Astrocyte (in vitro differentiated cells and primary cell): Measurements from ENCODE around the gene PTPRN2. TPM values are rescaled to one million over a fixed set of nuclear protein-coding genes. Genes with fewer than 3 reads are reported as not detected.

Experiments used
- DNase-seq: peaks from one replicate; pipeline ENCODE4 v3.0.0-alpha.2; 2010; ENCODE audit warnings: low read depth
- FAIRE-seq: peaks from 2 replicates; lab custom pipeline; 2011; peaks lifted over from hg19 to GRCh38; lab: Jason Lieb, UNC
- H2AFZ ChIP-seq: 2 replicates; pipeline ENCODE4 v1.6.0; 2012; ENCODE audit warnings: low read depth, low read length, inconsistent platforms
- H3K27ac ChIP-seq: 2 replicates; pipeline ENCODE4 v1.5.1; 2011; ENCODE audit warnings: low read depth, low read length, inconsistent platforms
- H3K27me3 ChIP-seq: 2 replicates; pipeline ENCODE4 v1.6.0; 2011; ENCODE audit warnings: low read length, inconsistent platforms; ENCODE audit not compliant: insufficient read depth
- H3K36me3 ChIP-seq: 2 replicates; pipeline ENCODE4 v1.5.1; 2011; ENCODE audit warnings: low read length, inconsistent platforms; ENCODE audit not compliant: insufficient read depth
- H3K4me1 ChIP-seq: 2 replicates; pipeline ENCODE4 v1.5.1; 2011; ENCODE audit warnings: low read length, inconsistent platforms; ENCODE audit not compliant: insufficient read depth
- H3K4me2 ChIP-seq: 2 replicates; pipeline ENCODE4 v1.6.0; 2012; ENCODE audit warnings: low read length, inconsistent platforms
- H3K4me3 ChIP-seq: 2 replicates; pipeline ENCODE4 v1.5.1; 2011; ENCODE audit warnings: low read depth, mild to moderate bottlenecking, low read length, inconsistent platforms; ENCODE audit not compliant: insufficient read depth
- H3K79me2 ChIP-seq: 2 replicates; pipeline ENCODE4 v1.6.0; 2012; ENCODE audit warnings: mild to moderate bottlenecking, low read length, inconsistent platforms; ENCODE audit not compliant: insufficient read depth
- H3K9ac ChIP-seq: 2 replicates; pipeline ENCODE4 v1.6.0; 2012; ENCODE audit warnings: mild to moderate bottlenecking, low read length, inconsistent platforms
- H3K9me3 ChIP-seq: 2 replicates; pipeline ENCODE4 v1.5.1; 2012; ENCODE audit warnings: low read depth, mild to moderate bottlenecking, low read length, inconsistent platforms; ENCODE audit not compliant: insufficient read depth
- H4K20me1 ChIP-seq: 2 replicates; pipeline ENCODE4 v1.6.0; 2012; ENCODE audit warnings: low read length, inconsistent platforms; ENCODE audit not compliant: insufficient read depth
- H3K27ac Mint-ChIP-seq: one replicate; pipeline ENCODE4 v1.8.0; 2021; ENCODE audit warnings: mild to moderate bottlenecking, mixed read lengths; ENCODE audit not compliant: unreplicated experiment
- H3K27me3 Mint-ChIP-seq: one replicate; pipeline ENCODE4 v1.8.0; 2021; ENCODE audit warnings: low read depth, mixed read lengths; ENCODE audit not compliant: unreplicated experiment
- H3K36me3 Mint-ChIP-seq: one replicate; pipeline ENCODE4 v1.8.0; 2021; ENCODE audit warnings: low read depth, mixed read lengths; ENCODE audit not compliant: unreplicated experiment
- H3K4me1 Mint-ChIP-seq: one replicate; pipeline ENCODE4 v1.8.0; 2021; ENCODE audit warnings: low read depth, mixed read lengths; ENCODE audit not compliant: unreplicated experiment
- H3K4me3 Mint-ChIP-seq: one replicate; pipeline ENCODE4 v1.8.0; 2021; ENCODE audit warnings: mild to moderate bottlenecking, moderate library complexity, mixed read lengths; ENCODE audit not compliant: unreplicated experiment
- H3K9me3 Mint-ChIP-seq: one replicate; pipeline ENCODE4 v1.8.0; 2021; ENCODE audit warnings: mild to moderate bottlenecking, mixed read lengths; ENCODE audit not compliant: unreplicated experiment
- EZH2 ChIP-seq: IDR thresholded peaks from 2 replicates; pipeline ENCODE4 v1.6.1; 2012; ENCODE audit warnings: mild to moderate bottlenecking, low read length, inconsistent platforms; ENCODE audit not compliant: insufficient read depth
- total RNA-seq: library from RNA; stranded (reverse); gene quantifications from 2 replicates; pipeline ENCODE4 v1.2.1, GENCODE V29; 2021
- TF ChIP-seq, protein P1 (sequence below): IDR thresholded peaks from 2 replicates; pipeline ENCODE4 v1.5.1; 2011; ENCODE audit warnings: low read depth, mild to moderate bottlenecking, inconsistent platforms, low read length, moderate library complexity; ENCODE audit not compliant: insufficient read depth

Gene PTPRN2
- total RNA-seq, 1 donor from 2014 or later: 0.09 TPM

DNA sequence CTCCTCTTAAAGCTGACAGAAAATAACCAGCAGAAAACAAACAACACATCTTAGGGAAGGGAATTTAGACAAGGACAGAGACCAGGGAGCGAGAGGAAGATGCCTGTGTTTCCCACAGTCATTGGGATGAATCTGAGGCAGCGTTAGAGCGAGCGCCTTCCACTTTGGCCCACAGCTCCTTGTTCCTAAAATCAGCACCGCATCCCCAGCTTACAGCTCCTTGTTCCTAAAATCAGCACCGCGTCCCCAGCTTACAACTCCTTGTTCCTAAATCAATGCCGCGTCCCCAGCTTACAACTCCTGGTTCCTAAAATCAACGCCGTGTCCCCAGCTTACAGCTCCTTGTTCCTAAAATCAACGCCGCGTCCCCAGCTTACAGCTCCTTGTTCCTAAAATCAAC lies 593.3 kb downstream of the PTPRN2 start:
- H3K36me3 ChIP-seq: no peaks in the 10 kb centered on the region
- no peaks in the 10 kb centered on the region for H3K9me3 ChIP-seq
- Mint-ChIP-seq H3K4me3 (no peak overlapping the region), H3K36me3 (no peaks in the 10 kb centered on the region), H3K27ac (no peak overlapping the region), H3K4me1 (no peaks in the 10 kb centered on the region), H3K9me3 (peaks cover 13% of the 10 kb centered on the region), H3K27me3 (no peaks in the 10 kb centered on the region)
- no peak overlapping the region for H3K4me3 ChIP-seq
- no peak overlapping the region for H3K27ac ChIP-seq
- DNase-seq: no peak
- H3K4me2 ChIP-seq: no peak overlapping the region
- H4K20me1 ChIP-seq: no peaks in the 10 kb centered on the region
- no peaks in the 10 kb centered on the region for H3K79me2 ChIP-seq
- no peaks in the 10 kb centered on the region for H3K27me3 ChIP-seq
- no peaks in the 10 kb centered on the region for H3K4me1 ChIP-seq
- H2AFZ ChIP-seq: no peak overlapping the region
- no peak overlapping the region for H3K9ac ChIP-seq
- TF ChIP-seq EZH2: no peak
- TF ChIP-seq, protein P1, sequence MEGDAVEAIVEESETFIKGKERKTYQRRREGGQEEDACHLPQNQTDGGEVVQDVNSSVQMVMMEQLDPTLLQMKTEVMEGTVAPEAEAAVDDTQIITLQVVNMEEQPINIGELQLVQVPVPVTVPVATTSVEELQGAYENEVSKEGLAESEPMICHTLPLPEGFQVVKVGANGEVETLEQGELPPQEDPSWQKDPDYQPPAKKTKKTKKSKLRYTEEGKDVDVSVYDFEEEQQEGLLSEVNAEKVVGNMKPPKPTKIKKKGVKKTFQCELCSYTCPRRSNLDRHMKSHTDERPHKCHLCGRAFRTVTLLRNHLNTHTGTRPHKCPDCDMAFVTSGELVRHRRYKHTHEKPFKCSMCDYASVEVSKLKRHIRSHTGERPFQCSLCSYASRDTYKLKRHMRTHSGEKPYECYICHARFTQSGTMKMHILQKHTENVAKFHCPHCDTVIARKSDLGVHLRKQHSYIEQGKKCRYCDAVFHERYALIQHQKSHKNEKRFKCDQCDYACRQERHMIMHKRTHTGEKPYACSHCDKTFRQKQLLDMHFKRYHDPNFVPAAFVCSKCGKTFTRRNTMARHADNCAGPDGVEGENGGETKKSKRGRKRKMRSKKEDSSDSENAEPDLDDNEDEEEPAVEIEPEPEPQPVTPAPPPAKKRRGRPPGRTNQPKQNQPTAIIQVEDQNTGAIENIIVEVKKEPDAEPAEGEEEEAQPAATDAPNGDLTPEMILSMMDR: no peak
- FAIRE-seq: no peak

DNA sequence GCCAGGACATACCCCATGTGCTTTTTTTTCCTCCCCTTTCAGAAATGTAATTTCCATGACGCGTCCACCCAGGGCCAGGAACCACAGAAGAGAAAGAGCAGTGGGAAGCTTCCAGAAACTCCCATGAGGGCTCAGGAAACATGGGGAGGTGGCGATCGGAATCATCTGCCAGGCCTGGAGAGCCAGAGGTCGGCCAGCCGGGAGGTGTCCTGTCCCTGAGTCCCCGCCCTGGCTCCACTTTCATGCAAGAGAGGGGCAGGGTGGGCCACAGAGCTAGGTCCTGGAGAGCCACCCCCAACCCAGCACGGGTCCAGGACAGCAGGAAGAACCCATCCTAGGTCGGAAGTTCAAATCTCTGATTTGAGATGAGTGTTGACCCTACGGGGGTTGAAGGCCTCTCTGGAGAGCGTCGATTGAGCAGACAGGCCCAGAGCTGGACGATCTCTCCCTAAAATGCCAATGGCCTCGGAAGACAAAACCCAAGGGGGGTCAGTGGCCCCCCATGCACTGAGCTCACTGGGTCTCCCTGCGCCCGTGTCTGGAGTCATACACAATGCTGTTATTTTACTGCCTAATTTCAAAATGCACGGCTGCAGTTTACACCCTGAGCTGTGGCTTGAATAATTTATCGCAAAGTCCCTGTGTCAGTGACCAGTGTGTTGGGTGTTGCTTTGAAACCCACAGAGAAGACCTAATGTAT lies 594.1 kb downstream of the PTPRN2 start:
- DNase-seq: no peak
- Histone ChIP-seq H3K27me3 (no peaks in the 10 kb centered on the region), H3K36me3 (no peaks in the 10 kb centered on the region), H4K20me1 (no peaks in the 10 kb centered on the region), H3K9ac (no peak overlapping the region), H3K4me3 (no peak overlapping the region), H3K27ac (no peak overlapping the region), H3K4me1 (no peaks in the 10 kb centered on the region), H3K9me3 (no peaks in the 10 kb centered on the region), H2AFZ (no peak overlapping the region), H3K4me2 (no peak overlapping the region), H3K79me2 (no peaks in the 10 kb centered on the region)
- Mint-ChIP-seq H3K4me3 (no peak overlapping the region), H3K27ac (no peak overlapping the region), H3K27me3 (no peaks in the 10 kb centered on the region), H3K36me3 (no peaks in the 10 kb centered on the region), H3K4me1 (no peaks in the 10 kb centered on the region), H3K9me3 (peaks cover 13% of the 10 kb centered on the region)
- no peak for TF ChIP-seq EZH2
- TF ChIP-seq, protein P1: no peak
- FAIRE-seq: no peak

DNA sequence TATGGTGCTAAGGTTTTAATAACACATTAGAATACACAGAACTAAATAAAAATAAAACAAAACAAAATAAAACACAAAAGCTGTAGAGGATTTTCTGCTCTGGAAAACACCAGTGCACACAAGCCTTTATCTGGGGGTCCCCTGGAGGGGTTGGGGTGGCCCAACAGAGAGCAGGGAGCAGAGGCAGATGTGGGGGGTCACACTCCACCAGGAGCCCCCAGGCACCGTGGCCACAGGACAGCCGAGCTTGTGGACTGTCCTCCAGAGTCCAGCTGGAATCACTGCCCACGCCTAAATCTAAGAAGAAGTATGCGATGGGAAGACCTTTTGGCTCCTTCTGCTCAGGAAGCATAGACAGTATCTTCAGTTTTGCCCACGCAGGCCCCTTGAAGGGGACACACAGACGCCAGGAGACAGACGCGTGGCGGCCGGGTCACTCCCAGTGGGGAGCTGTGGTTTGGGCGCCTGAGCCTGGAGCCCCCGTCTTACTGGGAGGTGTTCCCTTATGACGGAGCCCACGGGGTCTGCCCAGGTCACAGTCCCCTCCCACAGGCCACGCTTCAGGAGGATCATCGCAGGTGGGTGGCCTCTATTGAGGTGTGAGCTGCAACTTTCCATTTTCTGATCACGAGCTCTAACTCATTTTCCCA lies 595.0 kb downstream of the PTPRN2 start:
- Mint-ChIP-seq H3K36me3 (no peaks in the 10 kb centered on the region), H3K9me3 (peaks cover 20% of the 10 kb centered on the region), H3K27me3 (no peaks in the 10 kb centered on the region), H3K4me3 (no peak overlapping the region), H3K4me1 (no peaks in the 10 kb centered on the region), H3K27ac (no peak overlapping the region)
- no peaks in the 10 kb centered on the region for H4K20me1 ChIP-seq
- TF ChIP-seq, protein P1: no peak
- TF ChIP-seq EZH2: no peak
- DNase-seq (no peak), FAIRE-seq (no peak)
- no peak overlapping the region for H2AFZ ChIP-seq
- no peak overlapping the region for H3K4me3 ChIP-seq
- no peaks in the 10 kb centered on the region for H3K9me3 ChIP-seq
- H3K36me3 ChIP-seq: no peaks in the 10 kb centered on the region
- H3K4me2 ChIP-seq: no peak overlapping the region
- H3K27ac ChIP-seq: no peak overlapping the region
- H3K4me1 ChIP-seq: no peaks in the 10 kb centered on the region
- H3K79me2 ChIP-seq: no peaks in the 10 kb centered on the region
- no peaks in the 10 kb centered on the region for H3K27me3 ChIP-seq
- no peak overlapping the region for H3K9ac ChIP-seq
